ENCODE results near the gene ZCCHC3.
A peak's percentile ranks its signal among the peaks of the same experiment; 100 is the strongest.

- TF ChIP-seq CTCF (IDR thresholded peaks at IDR 0.05) (peak in 2 of 4 experiments; percentile 31 to 53), POLR2A (IDR thresholded peaks at IDR 0.05) (peak; percentile 26), POLR2AphosphoS5 (IDR thresholded peaks at IDR 0.05) (peak; percentile 45)
Observed at GRCh38 chr20:290084-290831, 7.1 kb upstream of the ZCCHC3 start, which contains the start of gene C20orf96.
